HG03159 (cell line): Measurements from ENCODE around the gene NTM.
A peak's percentile ranks its signal among the peaks of the same experiment; 100 is the strongest.

Experiments used
- ATAC-seq: cut with Tn5 transposase; IDR thresholded peaks from one replicate; pipeline ENCODE4 v1.9.1; 2021; ENCODE audit warnings: mild to moderate bottlenecking, moderate library complexity; ENCODE audit not compliant: unreplicated experiment

NTM gene

GRCh38 chr11:132115454-132115853 is 745.0 kb downstream of the NTM start:
- ATAC-seq: no peak

- ATAC-seq: no peak
Measured at GRCh38 chr11:132116516-132116915, 746.1 kb downstream of the NTM start.

- ATAC-seq: no peak
Measured at GRCh38 chr11:132118661-132119060, 748.2 kb downstream of the NTM start.

- ATAC-seq: no peak
Measured at GRCh38 chr11:132119573-132119972, 749.2 kb downstream of the NTM start.

- no peak for ATAC-seq
Measured at GRCh38 chr11:132122735-132123134, 752.3 kb downstream of the NTM start.

- no peak for ATAC-seq
Measured at GRCh38 chr11:132123449-132123848, 753.0 kb downstream of the NTM start.

- ATAC-seq: peak; percentile 53
Measured at GRCh38 chr11:132123854-132124835, 753.7 kb downstream of the NTM start.

GRCh38 chr11:132125988-132126871 is 755.8 kb downstream of the NTM start:
- ATAC-seq: no peak

GRCh38 chr11:132126973-132127899 is 756.8 kb downstream of the NTM start:
- no peak for ATAC-seq

GRCh38 chr11:132127900-132128288 is 757.5 kb downstream of the NTM start:
- no peak for ATAC-seq

- no peak for ATAC-seq
Measured at GRCh38 chr11:132131047-132131446, 760.6 kb downstream of the NTM start.

- no peak for ATAC-seq
Measured at GRCh38 chr11:132131961-132132360, 761.5 kb downstream of the NTM start.

GRCh38 chr11:132134322-132134721 is 763.9 kb downstream of the NTM start:
- no peak for ATAC-seq

GRCh38 chr11:132137289-132137980 is 767.0 kb downstream of the NTM start:
- ATAC-seq: no peak

GRCh38 chr11:132137981-132138313 is 767.5 kb downstream of the NTM start:
- no peak for ATAC-seq

GRCh38 chr11:132139181-132139580 is 768.8 kb downstream of the NTM start:
- no peak for ATAC-seq

- no peak for ATAC-seq
Measured at GRCh38 chr11:132140056-132140455, 769.6 kb downstream of the NTM start.

GRCh38 chr11:132142121-132142520 is 771.7 kb downstream of the NTM start:
- ATAC-seq: no peak

- ATAC-seq: no peak
Measured at GRCh38 chr11:132142554-132142953, 772.1 kb downstream of the NTM start.

- ATAC-seq: no peak
Measured at GRCh38 chr11:132147464-132147863, 777.0 kb downstream of the NTM start.
